GM23248 (cell line): Measurements from ENCODE around the gene ARHGDIB. TPM values are rescaled to one million over a fixed set of nuclear protein-coding genes. Genes with fewer than 3 reads are reported as not detected.

ENCODE experiments used
- DNase-seq: peaks from one replicate; pipeline ENCODE4 v3.0.0-alpha.2; 2015
- H2AFZ ChIP-seq: fragments of 200-600 bp; sonication (generic); 2 replicates; pipeline ENCODE4 v1.6.1; 2016; ENCODE audit warnings: antibody characterized with exemption
- H3F3A ChIP-seq: fragments of 200-600 bp; sonication (generic); 2 replicates; pipeline ENCODE4 v1.6.1; 2016; ENCODE audit warnings: mild to moderate bottlenecking, antibody characterized with exemption, mixed run types; ENCODE audit not compliant: insufficient read depth
- H3K27ac ChIP-seq: fragments of 200-600 bp; sonication (generic); 2 replicates; pipeline ENCODE4 v1.5.1; 2016; ENCODE audit warnings: mild to moderate bottlenecking
- H3K27me3 ChIP-seq: fragments of 200-600 bp; sonication (generic); replicated peaks from 2 replicates; pipeline ENCODE4 v1.6.1; 2016; ENCODE audit warnings: mild to moderate bottlenecking; ENCODE audit not compliant: insufficient read depth
- H3K36me3 ChIP-seq: fragments of 200-600 bp; sonication (generic); 2 replicates; pipeline ENCODE4 v1.6.1; 2016; ENCODE audit warnings: low read depth, mild to moderate bottlenecking
- H3K4me1 ChIP-seq: fragments of 200-600 bp; sonication (generic); 2 replicates; pipeline ENCODE4 v1.6.1; 2016; ENCODE audit warnings: mild to moderate bottlenecking; ENCODE audit not compliant: insufficient read depth
- H3K4me2 ChIP-seq: fragments of 200-600 bp; sonication (generic); one replicate; pipeline ENCODE4 v1.6.1; 2016; ENCODE audit warnings: mild to moderate bottlenecking; ENCODE audit not compliant: unreplicated experiment
- H3K4me3 ChIP-seq: fragments of 200-600 bp; sonication (generic); 2 replicates; pipeline ENCODE4 v1.5.1; 2016; ENCODE audit warnings: mild to moderate bottlenecking
- H3K79me2 ChIP-seq: fragments of 200-600 bp; sonication (generic); 2 replicates; pipeline ENCODE4 v1.6.1; 2016; ENCODE audit warnings: mild to moderate bottlenecking; ENCODE audit not compliant: insufficient read depth
- H3K9ac ChIP-seq: fragments of 200-600 bp; sonication (generic); 2 replicates; pipeline ENCODE4 v1.6.1; 2016; ENCODE audit warnings: mild to moderate bottlenecking
- H3K9me2 ChIP-seq: fragments of 200-600 bp; sonication (generic); 2 replicates; pipeline ENCODE4 v1.6.1; 2016; ENCODE audit warnings: mixed run types, mild to moderate bottlenecking, moderate library complexity; ENCODE audit not compliant: insufficient read depth
- H3K9me3 ChIP-seq: fragments of 200-600 bp; sonication (generic); one replicate; pipeline ENCODE4 v1.6.1; 2017; ENCODE audit warnings: low read depth
- H4K20me1 ChIP-seq: fragments of 200-600 bp; sonication (generic); 2 replicates; pipeline ENCODE4 v1.6.0; 2016; ENCODE audit not compliant: insufficient read depth
- EZH2 ChIP-seq: fragments of 200-600 bp; sonication (generic); IDR thresholded peaks from 2 replicates; pipeline ENCODE4 v1.6.1; 2018; ENCODE audit warnings: antibody characterized with exemption, mild to moderate bottlenecking; ENCODE audit not compliant: insufficient read depth, poor library complexity, severe bottlenecking
- EZH2phosphoT487 ChIP-seq: fragments of 200-600 bp; sonication (generic); IDR thresholded peaks from 2 replicates; pipeline ENCODE4 v1.6.1; 2018; ENCODE audit warnings: antibody characterized with exemption, moderate library complexity, mild to moderate bottlenecking, low read depth; ENCODE audit not compliant: insufficient read depth
- WGBS, 2 experiments: methylation state at CpG; one replicate each; pipeline ENCODE4 v1.1.6; 2015 to 2017; ENCODE audit warnings: low lambda C conversion rate in 2 of 2, low coverage in 1 of 2; ENCODE audit errors: missing lambda C conversion rate in 2 of 2; 5-methylcytosine and 5-hydroxymethylcytosine counted together
- in situ Hi-C: fragments of 300-500 bp; cut with MboI; formaldehyde crosslinking; loops from 2 replicates; pipeline ENCODE4 v1.15.0; 2020
- polyA plus RNA-seq: library from polyadenylated mRNA; unstranded; fragments of >200 nt; fragmentation: Nextera tagmentation; extraction: Ambion mirVana; gene quantifications from 2 replicates; pipeline ENCODE4 v1.2.1, GENCODE V29; 2016
- total RNA-seq: library from RNA; depleted of rRNA; stranded (reverse); fragments of >200 nt; shearing (Covaris generic); gene quantifications from 2 replicates; pipeline ENCODE4 v1.2.3, GENCODE V29; 2014

ARHGDIB gene
- total and polyA plus RNA-seq, 2 experiments from 2014 or later, result 8.5 to 10.4 TPM

DNA sequence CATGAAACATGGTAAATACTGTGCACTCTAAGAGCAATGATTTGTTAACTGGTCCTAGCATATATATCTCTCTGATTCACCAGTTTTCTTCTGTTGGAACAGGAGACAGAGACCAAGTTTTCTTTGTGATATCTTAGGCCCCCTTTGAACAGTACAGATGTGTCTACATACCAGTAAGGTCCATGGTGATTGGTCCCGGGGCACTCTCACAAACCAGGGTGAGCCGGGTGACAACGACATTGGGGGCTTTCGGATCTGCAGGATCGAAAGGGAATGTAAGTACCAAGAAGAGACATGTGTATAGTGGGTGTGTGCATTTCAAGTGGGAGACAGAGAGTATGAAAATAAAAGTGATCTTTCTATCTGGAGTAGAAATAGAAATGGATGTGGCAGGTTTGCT lies 11.8 kb downstream of the ARHGDIB start:
- H3K9me2 ChIP-seq, result no peaks in the 10 kb centered on the region
- 98 to 99% methylated on average over 5 of the region's 5 CpGs for WGBS, 2 experiments
- DNase-seq, result no peak
- TF ChIP-seq EZH2 (no peak), EZH2phosphoT487 (no peak)
- no peak overlapping the region for H3K4me2 ChIP-seq
- in situ Hi-C loops, result no loop called here
- no peak overlapping the region for H3K27ac ChIP-seq
- no peak overlapping the region for H2AFZ ChIP-seq
- H3K9ac ChIP-seq, result no peak overlapping the region
- H3F3A ChIP-seq, result peaks cover 30% of the 10 kb centered on the region
- H3K9me3 ChIP-seq, result no peaks in the 10 kb centered on the region
- H3K4me3 ChIP-seq, result no peak overlapping the region
- no peaks in the 10 kb centered on the region for H4K20me1 ChIP-seq
- no peaks in the 10 kb centered on the region for H3K27me3 ChIP-seq
- no peaks in the 10 kb centered on the region for H3K36me3 ChIP-seq
- H3K4me1 ChIP-seq, result peaks cover 29% of the 10 kb centered on the region
- H3K79me2 ChIP-seq, result no peaks in the 10 kb centered on the region

DNA sequence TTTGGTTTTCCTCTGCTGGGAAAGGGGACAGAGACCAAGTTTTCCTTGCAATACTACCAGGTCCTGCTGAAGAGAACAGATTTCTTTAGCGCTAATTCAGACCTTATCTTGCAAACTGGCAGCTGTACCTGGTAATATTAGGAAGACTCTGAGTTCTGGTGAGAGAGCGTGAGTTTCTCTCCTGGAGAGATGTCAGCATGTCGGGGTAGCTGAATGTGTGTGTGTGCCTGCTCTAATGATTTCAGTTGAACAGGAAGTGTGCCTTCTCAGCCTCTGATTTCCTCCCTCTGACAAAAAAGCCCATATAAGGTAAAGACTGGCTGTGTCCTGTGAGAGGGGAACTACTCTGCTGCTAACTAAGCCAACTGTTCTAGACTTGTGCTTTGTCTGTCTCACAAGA lies 12.7 kb downstream of the ARHGDIB start:
- H3K27ac ChIP-seq, result peak overlapping the region; percentile 70
- peak overlapping the region; percentile 67 for H3K9ac ChIP-seq
- peaks cover 30% of the 10 kb centered on the region for H3F3A ChIP-seq
- peaks cover 29% of the 10 kb centered on the region for H3K4me1 ChIP-seq
- H3K79me2 ChIP-seq, result no peaks in the 10 kb centered on the region
- no peaks in the 10 kb centered on the region for H3K9me3 ChIP-seq
- no peaks in the 10 kb centered on the region for H3K9me2 ChIP-seq
- TF ChIP-seq EZH2 (no peak), EZH2phosphoT487 (no peak)
- H4K20me1 ChIP-seq, result no peaks in the 10 kb centered on the region
- no peaks in the 10 kb centered on the region for H3K36me3 ChIP-seq
- no peaks in the 10 kb centered on the region for H3K27me3 ChIP-seq
- WGBS, 2 experiments, result 7 to 8% methylated on average over 3 of the region's 3 CpGs
- in situ Hi-C loops, result no loop called here
- peak overlapping the region; percentile 96 for H2AFZ ChIP-seq
- peak overlapping the region; percentile 45 for H3K4me3 ChIP-seq
- peak overlapping the region; percentile 88 for H3K4me2 ChIP-seq
- DNase-seq, result peak; percentile 75

DNA sequence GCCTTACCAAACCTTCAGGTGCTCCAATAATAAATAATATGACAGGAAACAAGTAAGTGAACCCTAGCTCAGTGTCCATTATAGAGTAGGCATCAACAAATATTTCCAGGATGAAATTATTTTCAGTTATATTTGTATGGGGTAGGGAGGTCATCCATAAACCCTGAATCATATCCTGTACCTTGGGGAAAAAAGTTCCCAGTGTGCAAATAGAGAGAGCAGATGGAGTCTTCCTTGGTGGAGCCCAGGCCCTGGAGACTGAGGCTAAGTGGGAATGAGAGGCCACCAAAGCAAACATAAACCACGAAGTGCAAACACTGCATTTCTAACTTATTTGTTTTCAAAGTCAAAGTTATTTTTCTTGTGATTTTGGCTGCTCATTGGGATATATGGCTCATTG lies 14.5 kb downstream of the ARHGDIB start:
- Histone ChIP-seq H3K79me2 (no peaks in the 10 kb centered on the region), H3K27ac (no peak overlapping the region), H3K27me3 (no peaks in the 10 kb centered on the region), H4K20me1 (no peaks in the 10 kb centered on the region), H3K36me3 (no peaks in the 10 kb centered on the region), H3K9ac (no peak overlapping the region), H2AFZ (no peak overlapping the region), H3K4me2 (no peak overlapping the region), H3K9me3 (no peaks in the 10 kb centered on the region), H3K4me3 (no peak overlapping the region), H3K4me1 (peaks cover 22% of the 10 kb centered on the region), H3K9me2 (no peaks in the 10 kb centered on the region), H3F3A (peaks cover 19% of the 10 kb centered on the region)
- WGBS, 2 experiments, result 93 to 100% methylated on average over 1 of the region's 1 CpG
- in situ Hi-C loops, result no loop called here
- TF ChIP-seq EZH2phosphoT487 (no peak), EZH2 (no peak)
- DNase-seq, result no peak

DNA sequence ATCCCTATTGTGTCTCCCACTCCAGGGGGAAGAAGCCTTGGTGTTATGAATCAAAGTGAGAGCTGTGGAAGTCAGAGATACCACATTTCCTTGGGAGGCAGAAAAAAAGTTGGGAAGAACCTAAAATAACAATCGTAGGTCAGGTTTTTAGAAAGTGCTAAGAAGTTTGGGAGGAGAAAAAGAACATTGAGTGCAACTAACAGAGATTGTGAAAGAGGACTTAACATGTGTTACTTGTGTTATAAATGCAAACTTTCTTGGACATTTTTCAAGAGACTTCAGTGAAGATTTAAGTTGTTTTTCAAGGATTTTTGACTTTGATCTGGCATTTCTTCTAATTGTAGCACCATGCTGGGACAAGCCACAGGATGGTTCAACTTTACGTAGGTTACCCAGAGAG lies 15.2 kb downstream of the ARHGDIB start:
- no peak overlapping the region for H3K4me3 ChIP-seq
- no peaks in the 10 kb centered on the region for H4K20me1 ChIP-seq
- DNase-seq, result no peak
- TF ChIP-seq EZH2, result no peak
- no peak for TF ChIP-seq EZH2phosphoT487
- in situ Hi-C loops, result no loop called here
- H3K9ac ChIP-seq, result no peak overlapping the region
- no peaks in the 10 kb centered on the region for H3K9me3 ChIP-seq
- 53 to 60% methylated on average over 2 of the region's 2 CpGs for WGBS, 2 experiments
- H3K4me2 ChIP-seq, result no peak overlapping the region
- H3F3A ChIP-seq, result peaks cover 12% of the 10 kb centered on the region; the same call in 1 of the 2 replicates
- no peak overlapping the region for H2AFZ ChIP-seq
- no peak overlapping the region for H3K27ac ChIP-seq
- no peaks in the 10 kb centered on the region for H3K36me3 ChIP-seq
- H3K79me2 ChIP-seq, result no peaks in the 10 kb centered on the region
- no peaks in the 10 kb centered on the region for H3K27me3 ChIP-seq
- H3K9me2 ChIP-seq, result no peaks in the 10 kb centered on the region
- H3K4me1 ChIP-seq, result peaks cover 18% of the 10 kb centered on the region
